NCI-H1105 (cell line): ENCODE data around the gene DTWD1.
A peak's percentile ranks its signal among the peaks of the same experiment; 100 is the strongest.
"Not testable (repeated sequence)": the region's sequence is repeated elsewhere in the genome, so short reads cannot be mapped to it uniquely, and the experiment has no call there.

Experiments used
- DNase-seq: peaks from one replicate; lab custom pipeline; 2025; lab: John Stamatoyannopoulos, UW

DTWD1 gene

GRCh38 chr15:49620658-49621368, at the start of gene DTWD1, which contains the start of gene FAM227B:
Gene DTWD1, plus strand, starts transcription at chr15:49621048. Its CDS starts 4,120 bp downstream, at chr15:49625168.
Gene FAM227B, minus strand, starts transcription at chr15:49620818. Its CDS starts 5,647 bp downstream, at chr15:49615171.
- peak; percentile 92 for DNase-seq

GRCh38 chr15:49573421-49573820, 47.4 kb upstream of the DTWD1 start:
- DNase-seq, result no peak

DNA sequence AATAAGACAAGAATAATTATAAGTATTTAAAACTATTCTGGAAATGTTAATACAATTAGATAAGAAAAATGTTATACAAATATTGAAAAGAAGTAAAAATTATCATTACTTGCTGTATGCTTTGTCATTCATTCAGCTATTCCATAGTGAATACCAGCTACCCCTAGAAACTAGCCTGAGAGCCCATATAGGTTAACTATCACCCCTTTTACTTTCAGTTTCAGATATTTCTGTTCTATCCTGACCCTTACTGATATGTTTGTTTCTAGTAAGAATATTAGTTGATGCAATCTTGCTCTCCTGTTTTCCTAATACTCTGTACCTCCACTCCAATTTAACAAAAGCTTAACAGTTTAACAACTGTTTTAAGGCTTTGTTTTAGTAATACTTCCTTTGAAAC, 31.8 kb upstream of the DTWD1 start:
- DNase-seq, result no peak

DNA sequence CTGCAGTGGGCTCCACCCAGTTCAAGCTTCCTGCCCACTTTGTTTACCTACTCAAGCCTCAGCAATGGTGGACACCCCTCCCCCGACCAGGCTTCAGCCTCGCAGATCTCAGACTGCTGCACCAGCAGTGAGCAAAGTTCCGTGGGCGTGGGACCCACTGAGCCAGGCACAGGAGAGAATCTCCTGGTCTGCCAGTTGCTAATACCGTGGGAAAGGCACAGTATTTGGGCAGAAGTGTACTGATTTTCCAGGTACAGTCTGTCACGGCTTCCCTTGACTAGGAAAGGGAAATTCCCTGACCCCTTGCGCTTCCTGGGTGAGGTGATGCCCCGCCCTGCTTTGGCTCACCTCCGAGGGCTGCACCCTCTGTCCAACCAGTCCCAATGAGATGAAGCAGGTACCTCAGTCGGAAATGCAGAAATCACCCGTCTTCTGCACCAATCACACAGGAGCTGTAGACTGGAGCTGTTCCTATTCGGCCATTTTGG, 28.0 kb upstream of the DTWD1 start:
- not testable (repeated sequence) for DNase-seq

DNA sequence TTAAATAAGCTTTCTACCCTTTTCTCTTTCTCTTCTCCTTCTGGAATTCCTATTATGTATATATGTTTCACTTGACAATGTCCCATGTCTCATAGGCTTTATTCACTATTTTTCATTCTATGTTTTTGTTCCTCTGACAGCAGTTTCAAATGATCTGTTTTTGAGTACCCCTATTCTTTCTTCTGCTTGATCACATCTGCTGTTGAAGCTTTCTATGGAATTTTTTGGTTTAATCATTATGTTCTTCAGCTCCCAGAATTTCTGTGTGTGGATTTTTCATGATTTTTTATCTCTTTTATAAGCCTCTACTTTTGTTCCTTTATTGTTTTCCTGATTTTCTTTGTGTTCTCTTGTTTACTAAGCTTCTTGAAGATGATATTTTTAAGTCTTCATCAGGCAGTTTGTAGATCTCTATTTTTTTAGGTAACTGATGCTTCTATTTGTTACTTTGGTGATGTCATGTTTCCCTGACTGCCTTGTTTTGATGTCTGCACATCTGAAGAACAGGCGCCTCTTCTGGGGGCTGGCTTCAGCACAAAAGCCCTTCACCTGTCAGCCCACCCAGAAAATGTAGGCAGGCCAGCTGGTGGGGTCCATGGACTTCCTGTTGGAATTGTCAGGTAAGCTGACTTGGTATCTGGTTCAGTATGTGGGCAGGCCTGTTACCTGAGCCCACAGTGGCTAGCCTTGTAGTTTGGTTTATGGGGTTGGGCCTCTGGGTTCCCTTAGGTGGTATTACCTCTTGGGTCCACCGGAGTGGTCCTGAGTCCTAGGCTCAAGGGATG, 16.0 kb upstream of the DTWD1 start:
- DNase-seq, result no peak

DNA sequence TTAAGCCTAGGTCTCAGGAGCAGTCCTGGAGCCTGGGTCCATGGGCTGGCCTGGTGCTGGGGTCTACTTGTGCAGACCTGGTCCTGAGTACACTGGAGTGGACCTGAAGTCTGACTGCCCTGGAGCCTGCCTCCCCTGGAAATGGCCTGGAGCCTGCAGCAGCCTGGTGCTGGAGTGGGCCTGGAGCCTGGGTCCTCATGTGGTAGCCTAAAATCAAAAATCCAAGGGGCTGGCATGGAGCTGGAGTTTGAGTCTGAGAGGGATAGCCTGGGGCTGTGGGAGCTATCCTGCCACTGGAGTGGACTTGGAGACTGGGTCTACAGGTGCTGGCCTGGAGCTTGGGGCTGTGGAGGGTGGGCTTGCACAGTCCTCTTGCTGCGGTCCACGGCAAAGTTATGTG, 15.3 kb upstream of the DTWD1 start:
- DNase-seq, result no peak

DNA sequence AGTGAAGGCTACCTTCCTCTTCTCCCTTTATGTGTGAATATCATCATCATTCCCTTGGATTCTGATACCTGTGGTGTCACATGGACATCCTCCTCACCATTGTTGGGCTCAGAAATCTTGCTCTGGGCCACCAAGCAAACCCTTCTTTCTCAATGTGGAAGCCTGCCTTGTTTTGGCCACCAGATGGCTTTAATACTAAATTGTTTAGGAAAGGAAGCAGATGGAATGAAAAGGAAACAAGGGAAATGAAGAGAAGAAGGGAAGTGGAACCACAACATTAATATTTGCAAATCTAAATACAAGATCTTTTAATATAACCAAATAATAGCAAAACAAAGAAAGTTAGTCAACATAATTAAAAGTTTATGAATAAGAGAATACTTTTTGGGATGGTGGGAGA, 14.3 kb upstream of the DTWD1 start:
- no peak for DNase-seq

- no peak for DNase-seq
Measured at GRCh38 chr15:49610157-49610918, 10.5 kb upstream of the DTWD1 start.

GRCh38 chr15:49612240-49612639, 8.6 kb upstream of the DTWD1 start:
- DNase-seq, result not testable (repeated sequence)

- DNase-seq, result no peak
Measured at GRCh38 chr15:49619226-49619625, 1.6 kb upstream of the DTWD1 start.

DNA sequence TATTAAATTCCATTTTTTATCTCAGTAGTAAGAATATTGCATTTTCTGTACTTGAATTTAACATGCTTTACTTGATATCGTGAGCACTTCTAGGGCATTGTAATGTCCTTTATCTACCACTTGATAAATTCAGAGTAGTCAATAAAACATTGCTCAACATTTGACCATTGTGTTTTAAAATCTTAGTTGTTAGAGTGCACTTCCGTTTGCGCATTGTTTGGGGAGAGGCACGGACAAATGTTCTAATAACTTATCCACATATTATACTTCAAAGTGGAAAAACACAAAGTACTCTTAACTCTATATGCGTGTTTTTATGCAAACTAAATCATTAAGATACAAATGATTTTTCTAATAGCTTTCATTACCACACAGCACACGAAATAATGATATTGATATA, 649 bp upstream of the DTWD1 start:
- DNase-seq, result no peak

- no peak for DNase-seq
Measured at GRCh38 chr15:49621401-49621811, 558 bp downstream of the DTWD1 start.

DNA sequence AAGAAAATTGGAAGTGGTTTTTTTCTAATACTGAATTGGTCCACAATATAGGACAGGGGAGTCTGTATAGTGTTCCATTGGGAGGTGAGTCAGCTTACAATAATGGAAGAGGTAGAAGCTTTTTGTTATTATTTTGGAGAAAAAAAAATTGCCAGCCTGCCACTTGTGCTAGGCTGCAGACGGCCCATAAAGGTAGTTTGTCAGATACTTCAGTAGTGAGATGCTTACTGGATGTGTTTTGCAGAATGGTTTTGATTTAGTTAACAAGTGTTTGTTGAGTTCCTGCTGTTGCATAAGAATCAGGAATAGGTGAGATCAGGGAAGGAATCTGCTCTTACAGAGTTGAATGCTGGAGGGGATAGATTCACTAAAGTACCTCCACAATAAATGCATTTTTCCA, 1.0 kb downstream of the DTWD1 start:
- DNase-seq, result no peak

DNA sequence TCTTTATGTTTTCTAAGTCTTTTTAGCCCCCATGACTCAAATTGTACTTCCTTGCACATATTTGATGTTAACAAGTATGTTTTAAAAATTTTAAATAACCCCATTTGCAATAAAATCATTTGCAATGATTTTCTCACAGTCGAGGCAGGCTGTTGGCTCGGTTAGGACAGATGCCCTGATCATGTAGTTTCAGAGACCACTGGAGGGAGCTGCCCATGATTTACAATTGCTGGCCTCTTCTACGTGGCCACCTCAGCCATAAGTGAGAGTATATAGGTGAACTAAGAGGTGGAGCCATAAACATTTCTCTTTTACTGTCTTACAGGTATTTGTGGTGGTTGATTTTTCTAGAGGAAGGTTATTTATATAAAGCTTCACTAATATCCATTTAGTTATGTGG, 1.7 kb downstream of the DTWD1 start:
- DNase-seq, result no peak

DNA sequence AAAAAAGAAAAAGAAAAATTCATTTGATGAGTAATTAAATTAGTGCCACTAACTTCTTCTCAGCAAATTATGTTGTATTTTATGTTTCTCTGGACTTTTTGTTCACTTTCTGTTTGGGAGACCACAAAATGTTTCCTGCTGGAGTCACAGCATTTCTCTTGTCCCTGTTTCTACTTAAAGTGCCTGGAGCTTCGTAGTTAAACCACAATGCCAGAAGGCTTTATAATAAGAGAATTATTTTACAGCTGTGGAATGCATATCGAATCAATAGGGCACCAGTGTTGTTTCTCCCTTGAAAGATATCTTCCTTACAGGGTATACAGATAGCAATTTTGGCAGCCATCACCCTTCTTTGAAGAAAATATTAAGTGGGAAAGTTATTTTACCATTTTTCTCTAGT, 3.2 kb downstream of the DTWD1 start:
- DNase-seq, result no peak

DNA sequence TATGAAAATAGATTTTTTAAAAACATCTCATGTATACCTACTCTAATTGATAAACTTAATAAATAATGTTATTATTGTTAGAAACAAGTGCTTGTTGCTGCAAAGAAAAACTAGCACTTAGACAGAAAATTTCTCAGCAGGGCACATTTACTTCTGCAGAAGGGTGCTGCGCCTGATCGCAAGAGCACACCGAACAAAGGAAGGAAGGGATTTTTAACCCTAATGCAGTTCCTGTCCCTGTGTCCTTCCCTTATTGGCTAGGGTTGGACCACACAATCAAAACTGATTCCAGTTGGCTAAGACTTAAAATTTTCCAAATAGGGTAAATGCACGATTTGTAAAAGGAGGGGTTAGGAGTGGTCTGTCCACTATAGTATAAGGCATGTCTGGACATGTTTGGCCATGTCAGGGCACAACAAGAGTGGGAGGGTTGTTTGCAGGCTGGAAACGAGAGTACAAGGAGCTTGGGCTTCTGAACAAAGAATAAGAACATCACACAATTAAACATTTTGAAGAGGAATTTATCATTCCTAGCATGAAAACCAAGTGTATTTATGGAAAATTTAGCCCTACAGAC, 4.7 kb downstream of the DTWD1 start:
- DNase-seq, result no peak

DNA sequence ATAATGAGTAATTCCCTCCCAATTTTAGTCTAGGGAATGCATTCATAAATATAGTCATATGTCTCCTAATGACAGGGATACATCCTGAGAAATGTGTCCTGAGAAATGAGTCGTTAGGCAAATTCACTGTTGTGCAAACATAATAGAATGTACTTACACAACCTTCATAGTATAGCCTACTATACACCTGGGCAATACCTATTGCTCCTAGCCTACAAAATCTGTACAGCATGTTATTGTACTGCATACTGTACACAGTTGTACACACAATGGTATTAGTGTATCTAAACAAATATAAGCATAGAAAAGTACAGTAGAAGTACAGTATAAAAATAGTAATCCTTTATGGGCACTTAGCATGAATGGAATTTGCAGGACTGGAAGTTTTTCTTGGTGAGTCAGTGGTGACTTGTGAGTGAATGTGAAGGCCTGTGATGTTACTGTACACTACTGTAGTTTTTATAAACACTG, 6.6 kb downstream of the DTWD1 start:
- DNase-seq, result no peak

GRCh38 chr15:49628379-49628778, 7.5 kb downstream of the DTWD1 start:
- DNase-seq, result no peak

GRCh38 chr15:49637857-49638256, 17.0 kb downstream of the DTWD1 start:
- no peak for DNase-seq

DNA sequence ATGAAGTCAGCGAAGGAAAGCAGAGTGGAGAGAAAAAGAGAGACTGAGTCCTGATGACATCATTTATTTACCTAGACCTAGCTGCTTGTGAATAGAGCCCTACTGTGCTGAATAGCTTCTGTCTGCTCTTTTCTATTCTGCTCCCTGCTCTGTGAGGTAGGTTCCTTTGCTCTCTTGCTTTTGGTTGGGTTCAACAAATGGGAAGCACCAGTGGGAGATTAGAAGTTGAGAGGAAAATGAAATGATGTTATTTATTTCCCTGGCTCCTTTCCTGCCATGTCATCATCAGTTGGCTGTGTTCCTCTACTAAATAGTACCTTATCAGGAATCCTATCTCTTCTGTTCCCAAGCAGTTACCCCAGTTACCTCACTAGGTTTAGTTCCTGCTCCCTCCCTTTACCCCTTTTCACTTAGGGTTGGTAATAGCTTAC, 23.5 kb downstream of the DTWD1 start:
- DNase-seq, result no peak

- no peak for DNase-seq
Measured at GRCh38 chr15:49645277-49645676, 24.4 kb downstream of the DTWD1 start.

GRCh38 chr15:49645941-49646340, 25.1 kb downstream of the DTWD1 start:
- DNase-seq, result peak; percentile 65
